Measurements from ENCODE around the gene POLR2A. TPM values are rescaled to one million over a fixed set of nuclear protein-coding genes. Genes with fewer than 3 reads are reported as not detected.

The POLR2A gene
- polyA plus RNA-seq, 1 donor from 2014 or later: 9.1 TPM

- H3K9me3 ChIP-seq (ENCODE audit: low read length): no peaks in the 10 kb centered on the region
- H3K79me2 ChIP-seq (replicated peaks; ENCODE audit: insufficient read depth, low read length): no peaks in the 10 kb centered on the region
- no peaks in the 10 kb centered on the region for H3K36me3 ChIP-seq (ENCODE audit: insufficient read depth, low read length)
- H3K9me2 ChIP-seq (ENCODE audit: insufficient read depth, low read length): no peaks in the 10 kb centered on the region
- no peak overlapping the region for H3K4me2 ChIP-seq (ENCODE audit: low read length)
- H4K20me1 ChIP-seq (ENCODE audit: insufficient read depth): no peaks in the 10 kb centered on the region
- no peaks in the 10 kb centered on the region for H3K27me3 ChIP-seq (ENCODE audit: insufficient read depth, low read depth, low read length)
- no peak overlapping the region for H3K27ac ChIP-seq (ENCODE audit: low read length)
- H3K9ac ChIP-seq (ENCODE audit: low read length): no peak overlapping the region
- no peak overlapping the region for H3K4me3 ChIP-seq (ENCODE audit: low read length)
- H3F3A ChIP-seq (ENCODE audit: insufficient read depth, low read length, poor library complexity, severe bottlenecking): no peaks in the 10 kb centered on the region
- no peak overlapping the region for H2AFZ ChIP-seq (ENCODE audit: low read depth, low read length)
- TF ChIP-seq REST (IDR thresholded peaks at IDR 0.05; ENCODE audit: borderline replicate concordance) (no peak), RAD21 (conservative IDR thresholded peaks at IDR 0.05) (no peak), TAF1 (IDR thresholded peaks at IDR 0.05; ENCODE audit: low read depth) (no peak), SMC3 (conservative IDR thresholded peaks at IDR 0.05; ENCODE audit: poor library complexity) (no peak), MXI1 (conservative IDR thresholded peaks at IDR 0.05; ENCODE audit: poor library complexity, severe bottlenecking) (no peak), POLR2AphosphoS5 (IDR thresholded peaks at IDR 0.05) (no peak), EZH2 (IDR thresholded peaks at IDR 0.05; ENCODE audit: borderline replicate concordance, insufficient read depth, low read length, poor library complexity, severe bottlenecking) (no peak), EP300 (conservative IDR thresholded peaks at IDR 0.05; ENCODE audit: poor library complexity, severe bottlenecking) (no peak)
- TF ChIP-seq, protein P1, sequence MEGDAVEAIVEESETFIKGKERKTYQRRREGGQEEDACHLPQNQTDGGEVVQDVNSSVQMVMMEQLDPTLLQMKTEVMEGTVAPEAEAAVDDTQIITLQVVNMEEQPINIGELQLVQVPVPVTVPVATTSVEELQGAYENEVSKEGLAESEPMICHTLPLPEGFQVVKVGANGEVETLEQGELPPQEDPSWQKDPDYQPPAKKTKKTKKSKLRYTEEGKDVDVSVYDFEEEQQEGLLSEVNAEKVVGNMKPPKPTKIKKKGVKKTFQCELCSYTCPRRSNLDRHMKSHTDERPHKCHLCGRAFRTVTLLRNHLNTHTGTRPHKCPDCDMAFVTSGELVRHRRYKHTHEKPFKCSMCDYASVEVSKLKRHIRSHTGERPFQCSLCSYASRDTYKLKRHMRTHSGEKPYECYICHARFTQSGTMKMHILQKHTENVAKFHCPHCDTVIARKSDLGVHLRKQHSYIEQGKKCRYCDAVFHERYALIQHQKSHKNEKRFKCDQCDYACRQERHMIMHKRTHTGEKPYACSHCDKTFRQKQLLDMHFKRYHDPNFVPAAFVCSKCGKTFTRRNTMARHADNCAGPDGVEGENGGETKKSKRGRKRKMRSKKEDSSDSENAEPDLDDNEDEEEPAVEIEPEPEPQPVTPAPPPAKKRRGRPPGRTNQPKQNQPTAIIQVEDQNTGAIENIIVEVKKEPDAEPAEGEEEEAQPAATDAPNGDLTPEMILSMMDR (IDR thresholded peaks at IDR 0.05; ENCODE audit: poor library complexity, severe bottlenecking): no peak
These were observed 19.4 kb downstream of the POLR2A start for GRCh38 chr17:7503521-7503920.

GRCh38 chr17:7508145-7508544 is 24.0 kb downstream of the POLR2A start:
- H3K27ac ChIP-seq (ENCODE audit: low read length): no peak overlapping the region
- H3K27me3 ChIP-seq (ENCODE audit: insufficient read depth, low read depth, low read length): no peaks in the 10 kb centered on the region

More at GRCh38 chr17:7508145-7508544, 24.0 kb downstream of the POLR2A start:
- no peaks in the 10 kb centered on the region for H3F3A ChIP-seq (ENCODE audit: insufficient read depth, low read length, poor library complexity, severe bottlenecking)
- H3K36me3 ChIP-seq (ENCODE audit: insufficient read depth, low read length): no peaks in the 10 kb centered on the region
- no peaks in the 10 kb centered on the region for H3K79me2 ChIP-seq (replicated peaks; ENCODE audit: insufficient read depth, low read length)
- H2AFZ ChIP-seq (ENCODE audit: low read depth, low read length): no peak overlapping the region
- no peaks in the 10 kb centered on the region for H4K20me1 ChIP-seq (ENCODE audit: insufficient read depth)
- TF ChIP-seq RAD21 (conservative IDR thresholded peaks at IDR 0.05) (no peak), REST (IDR thresholded peaks at IDR 0.05; ENCODE audit: borderline replicate concordance) (no peak), MXI1 (conservative IDR thresholded peaks at IDR 0.05; ENCODE audit: poor library complexity, severe bottlenecking) (no peak), TAF1 (IDR thresholded peaks at IDR 0.05; ENCODE audit: low read depth) (no peak), EZH2 (IDR thresholded peaks at IDR 0.05; ENCODE audit: borderline replicate concordance, insufficient read depth, low read length, poor library complexity, severe bottlenecking) (no peak)
- no peak overlapping the region for H3K4me3 ChIP-seq (ENCODE audit: low read length)
- no peak overlapping the region for H3K4me2 ChIP-seq (ENCODE audit: low read length)
- H3K9ac ChIP-seq (ENCODE audit: low read length): no peak overlapping the region
- no peaks in the 10 kb centered on the region for H3K9me2 ChIP-seq (ENCODE audit: insufficient read depth, low read length)
- no peaks in the 10 kb centered on the region for H3K9me3 ChIP-seq (ENCODE audit: low read length)

All from neural cell (in vitro differentiated cells).